Activated B cell treated with CpG ODN at 0.5 μM for 24 hours (primary cell): ENCODE measurements around the gene ITPKC. TPM values are rescaled to one million over a fixed set of nuclear protein-coding genes. Genes with fewer than 3 reads are reported as not detected.

ENCODE experiments used
- ATAC-seq: fragments of 200-7000 bp; cut with Tn5 transposase; one replicate; pipeline ENCODE4 v1.10.0; 2021; ENCODE audit warnings: low read depth, mild to moderate bottlenecking, moderate library complexity
- CTCF ChIA-PET: fragments of 350-600 bp; sonication (Branson Sonifier 250); formaldehyde crosslinking; loops from one replicate; lab custom pipeline; 2021; ENCODE audit warnings: antibody characterized with exemption; lab: Charles Lee
- POLR2A ChIA-PET: fragments of 350-600 bp; sonication (Branson Sonifier 250); formaldehyde crosslinking; loops from one replicate; lab custom pipeline; 2021; ENCODE audit warnings: antibody characterized with exemption; lab: Charles Lee
- DNase-seq: peaks from one replicate; pipeline ENCODE4 v3.0.0; 2022
- H3K27ac Mint-ChIP-seq: one replicate; pipeline ENCODE4 v1.8.0; 2020; ENCODE audit warnings: mixed read lengths
- H3K27me3 Mint-ChIP-seq: one replicate; pipeline ENCODE4 v1.8.0; 2021; ENCODE audit warnings: mixed read lengths
- H3K36me3 Mint-ChIP-seq: one replicate; pipeline ENCODE4 v1.8.0; 2021; ENCODE audit warnings: low read depth, mixed read lengths
- H3K4me1 Mint-ChIP-seq: one replicate; pipeline ENCODE4 v1.8.0; 2021; ENCODE audit warnings: mixed read lengths
- H3K4me3 Mint-ChIP-seq: one replicate; pipeline ENCODE4 v1.8.0; 2020; ENCODE audit warnings: mild to moderate bottlenecking, mixed read lengths
- H3K9me3 Mint-ChIP-seq: one replicate; pipeline ENCODE4 v1.8.0; 2020; ENCODE audit warnings: mixed read lengths
- intact Hi-C: fragments of 100-400 bp; cut with micrococcal nuclease; formaldehyde crosslinking; loops from one replicate; pipeline ENCODE4 v1.15.1; 2024
- total RNA-seq: library from RNA; stranded (reverse); gene quantifications from 2 replicates; pipeline ENCODE4 v1.2.3, GENCODE V29; 2022
- TF ChIP-seq, protein P1 (sequence below): fragments of 200-600 bp; IDR thresholded peaks from one replicate; pipeline ENCODE4 v1.8.0; 2022; ENCODE audit warnings: antibody characterized with exemption, mild to moderate bottlenecking

ITPKC gene
- total RNA-seq, 1 donor from 2014 or later, result 13.3 TPM

DNA sequence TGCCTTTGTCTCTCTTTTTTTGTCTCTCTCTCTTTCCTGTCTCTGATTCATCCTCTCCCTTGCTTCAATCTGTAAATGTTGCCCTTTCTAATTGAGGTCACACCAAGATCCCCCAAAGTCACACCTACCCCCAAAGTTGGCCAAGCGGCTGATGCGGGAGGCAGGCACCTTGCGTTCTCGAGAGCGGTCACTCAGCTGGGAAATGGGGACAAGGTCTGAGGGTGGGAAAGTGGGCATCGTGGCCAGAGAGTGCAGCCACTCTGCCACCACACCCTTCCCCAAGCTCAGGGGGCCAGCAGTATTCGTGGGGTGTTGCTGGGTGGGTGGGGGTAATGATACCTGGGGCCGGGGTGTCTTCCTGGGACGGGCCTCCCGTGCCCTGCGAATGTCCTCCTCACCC is 3.0 kb upstream of the ITPKC start:
- intact Hi-C loops, result loop anchor here (10.0 kb wide), 1 partner anchor 99 kb away; no protein-coding TSS in a partner anchor
- TF ChIP-seq, protein P1, sequence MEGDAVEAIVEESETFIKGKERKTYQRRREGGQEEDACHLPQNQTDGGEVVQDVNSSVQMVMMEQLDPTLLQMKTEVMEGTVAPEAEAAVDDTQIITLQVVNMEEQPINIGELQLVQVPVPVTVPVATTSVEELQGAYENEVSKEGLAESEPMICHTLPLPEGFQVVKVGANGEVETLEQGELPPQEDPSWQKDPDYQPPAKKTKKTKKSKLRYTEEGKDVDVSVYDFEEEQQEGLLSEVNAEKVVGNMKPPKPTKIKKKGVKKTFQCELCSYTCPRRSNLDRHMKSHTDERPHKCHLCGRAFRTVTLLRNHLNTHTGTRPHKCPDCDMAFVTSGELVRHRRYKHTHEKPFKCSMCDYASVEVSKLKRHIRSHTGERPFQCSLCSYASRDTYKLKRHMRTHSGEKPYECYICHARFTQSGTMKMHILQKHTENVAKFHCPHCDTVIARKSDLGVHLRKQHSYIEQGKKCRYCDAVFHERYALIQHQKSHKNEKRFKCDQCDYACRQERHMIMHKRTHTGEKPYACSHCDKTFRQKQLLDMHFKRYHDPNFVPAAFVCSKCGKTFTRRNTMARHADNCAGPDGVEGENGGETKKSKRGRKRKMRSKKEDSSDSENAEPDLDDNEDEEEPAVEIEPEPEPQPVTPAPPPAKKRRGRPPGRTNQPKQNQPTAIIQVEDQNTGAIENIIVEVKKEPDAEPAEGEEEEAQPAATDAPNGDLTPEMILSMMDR, result no peak
- Mint-ChIP-seq H3K36me3 (peaks cover 39% of the 10 kb centered on the region), H3K9me3 (no peaks in the 10 kb centered on the region), H3K27ac (peak overlapping the region; percentile 46), H3K27me3 (no peaks in the 10 kb centered on the region), H3K4me3 (peak overlapping the region; percentile 90), H3K4me1 (peaks cover 44% of the 10 kb centered on the region)
- ChIA-PET POLR2A (interaction anchor here (1.2 kb wide), 2 partner anchors 23 to 65 kb away, joined by 3 to 7 read pairs; no protein-coding TSS in a partner anchor), CTCF (no interaction called here)
- DNase-seq (no peak), ATAC-seq (no peak)

DNA sequence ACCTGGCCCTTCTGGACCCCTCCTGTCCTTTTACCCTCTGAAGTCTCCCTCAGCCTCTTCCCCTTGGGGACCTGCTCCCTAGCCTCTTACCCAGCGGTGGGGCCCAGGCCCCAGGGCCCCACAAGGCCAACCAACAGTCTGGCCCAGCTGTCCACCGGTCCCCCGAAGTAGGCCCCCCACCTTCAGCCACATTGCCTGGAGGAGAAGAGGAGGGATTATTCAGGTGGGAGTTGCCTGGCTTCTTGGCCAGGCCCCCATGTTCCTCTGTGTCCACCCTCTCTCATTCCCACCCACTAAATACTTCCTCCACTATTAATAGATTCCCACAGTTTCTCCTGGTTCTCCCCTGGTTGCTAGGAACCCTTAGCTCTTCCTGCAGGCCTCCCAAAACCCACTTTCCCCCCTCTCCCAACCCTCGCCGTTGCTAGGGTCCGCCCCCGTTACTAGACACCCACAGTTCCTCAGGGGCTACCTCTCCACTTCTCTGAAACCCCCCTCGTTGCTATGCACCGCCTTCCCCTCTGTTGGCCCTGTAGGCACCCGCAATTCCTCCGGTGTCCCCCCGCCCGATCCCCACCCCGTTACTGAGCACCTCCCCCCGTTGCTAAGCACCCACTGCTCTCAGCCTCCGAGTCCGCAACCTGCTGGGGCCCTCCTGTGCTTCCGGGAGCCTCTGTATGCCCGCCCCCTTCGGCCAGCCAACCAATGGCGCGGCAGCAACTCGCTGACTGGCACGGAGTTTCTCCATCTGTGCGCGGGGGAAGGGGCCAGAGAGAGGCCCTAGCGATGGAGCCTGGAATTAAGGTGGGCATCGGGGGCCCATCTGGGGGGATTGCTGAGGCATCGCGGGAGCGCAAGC is 2.2 kb upstream of the ITPKC start:
- Mint-ChIP-seq H3K4me1 (peaks cover 51% of the 10 kb centered on the region), H3K4me3 (peak overlapping the region; percentile 90), H3K27me3 (no peaks in the 10 kb centered on the region), H3K36me3 (peaks cover 34% of the 10 kb centered on the region), H3K27ac (peak overlapping the region; percentile 95), H3K9me3 (no peaks in the 10 kb centered on the region)
- TF ChIP-seq, protein P1, result no peak
- peak; percentile 70 for ATAC-seq
- intact Hi-C loops, result loop anchor here (1.0 to 10.0 kb wide), 5 partner anchors 32 to 638 kb away; partner anchors contain the start of genes C19orf47, PLD3 and TGFB1
- peak; percentile 90 for DNase-seq
- ChIA-PET POLR2A (interaction anchor here (1.2 kb wide), 1 partner anchor 64 kb away, joined by 7 read pairs; no protein-coding TSS in a partner anchor), CTCF (no interaction called here)

DNA sequence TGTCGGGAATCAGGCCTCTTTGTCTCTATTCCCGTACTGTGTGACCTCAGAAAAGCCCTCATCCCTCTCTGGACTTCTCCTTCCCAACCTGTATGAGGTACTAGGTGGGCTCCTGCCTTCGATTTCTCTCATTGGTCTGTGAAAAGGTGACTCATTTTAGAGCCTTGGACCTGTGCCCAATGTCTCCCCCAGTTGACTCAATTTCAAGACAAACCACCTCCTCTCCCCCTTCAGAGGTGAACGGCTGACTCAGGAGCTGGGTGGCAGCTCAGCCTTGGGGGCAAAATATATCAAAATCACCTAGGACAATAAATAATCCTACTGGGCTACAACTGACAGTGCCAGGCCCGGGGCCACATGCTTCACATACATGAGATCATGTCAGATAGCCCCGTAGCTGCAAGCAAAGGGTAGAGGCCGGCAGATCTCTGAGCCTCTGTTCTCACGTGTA is 856 bp upstream of the ITPKC start:
- DNase-seq (peak; percentile 26), ATAC-seq (no peak)
- intact Hi-C loops, result loop anchor here (1.0 to 10.0 kb wide), 8 partner anchors 26 to 636 kb away; partner anchors contain the start of genes ACTMAP, NUMBL and TGFB1
- Mint-ChIP-seq H3K27me3 (no peaks in the 10 kb centered on the region), H3K9me3 (no peaks in the 10 kb centered on the region), H3K27ac (peak overlapping the region; percentile 95), H3K4me3 (peak overlapping the region; percentile 90), H3K36me3 (peaks cover 36% of the 10 kb centered on the region), H3K4me1 (peaks cover 62% of the 10 kb centered on the region)
- TF ChIP-seq, protein P1, result no peak
- CTCF ChIA-PET, result interaction anchor here (1.0 to 1.8 kb wide), 4 partner anchors 53 to 96 kb away, joined by 3 to 8 read pairs (median 4); no protein-coding TSS in a partner anchor
- POLR2A ChIA-PET, result interaction anchor here (0.6 to 2.4 kb wide), 16 partner anchors 25 to 548 kb away, joined by 3 to 53 read pairs (median 8); partner anchors contain the start of genes ACTMAP, EGLN2, HNRNPUL1 and NUMBL

DNA sequence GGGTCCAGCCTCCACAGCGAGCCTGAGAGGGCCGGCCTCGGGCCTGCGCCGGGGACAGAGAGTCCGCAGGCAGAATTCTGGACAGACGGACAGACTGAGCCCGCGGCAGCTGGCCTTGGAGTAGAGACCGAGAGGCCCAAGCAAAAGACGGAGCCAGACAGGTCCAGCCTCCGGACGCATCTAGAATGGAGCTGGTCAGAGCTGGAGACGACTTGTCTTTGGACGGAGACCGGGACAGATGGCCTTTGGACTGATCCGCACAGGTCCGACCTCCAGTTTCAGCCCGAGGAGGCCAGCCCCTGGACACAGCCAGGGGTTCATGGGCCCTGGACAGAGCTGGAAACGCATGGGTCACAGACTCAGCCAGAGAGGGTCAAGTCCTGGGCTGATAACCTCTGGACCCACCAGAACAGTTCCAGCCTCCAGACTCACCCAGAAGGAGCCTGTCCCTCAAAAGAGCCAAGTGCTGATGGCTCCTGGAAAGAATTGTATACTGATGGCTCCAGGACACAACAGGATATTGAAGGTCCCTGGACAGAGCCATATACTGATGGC is 490 bp downstream of the ITPKC start:
- H3K9me3 Mint-ChIP-seq, result no peaks in the 10 kb centered on the region
- ATAC-seq (no peak), DNase-seq (no peak)
- peak overlapping the region; percentile 88 for H3K4me3 Mint-ChIP-seq
- ChIA-PET POLR2A (interaction anchor here (1.0 to 2.4 kb wide), 16 partner anchors 25 to 546 kb away, joined by 3 to 53 read pairs (median 6); partner anchors contain the start of genes ACTMAP, EGLN2, HNRNPUL1 and NUMBL), CTCF (interaction anchor here (1.2 to 1.8 kb wide), 3 partner anchors 54 to 103 kb away, joined by 3 to 8 read pairs (median 4); no protein-coding TSS in a partner anchor)
- no peaks in the 10 kb centered on the region for H3K27me3 Mint-ChIP-seq
- peak overlapping the region; percentile 66 for H3K27ac Mint-ChIP-seq
- TF ChIP-seq, protein P1, result no peak
- peaks cover 34% of the 10 kb centered on the region for H3K36me3 Mint-ChIP-seq
- intact Hi-C loops, result loop anchor here (5.0 to 10.0 kb wide), 3 partner anchors 35 to 635 kb away; partner anchors contain the start of gene TGFB1
- H3K4me1 Mint-ChIP-seq, result peaks cover 69% of the 10 kb centered on the region
